CD8-positive, alpha-beta memory T cell (primary cell): Measurements from ENCODE around the gene BTBD2. TPM values are rescaled to one million over a fixed set of nuclear protein-coding genes. Genes with fewer than 3 reads are reported as not detected.

Experiments
- CTCF ChIA-PET: fragments of 350-600 bp; sonication (Branson Sonifier 250); formaldehyde crosslinking; loops from one replicate; lab custom pipeline; 2021; ENCODE audit warnings: antibody characterized with exemption; lab: Charles Lee
- POLR2A ChIA-PET: fragments of 350-600 bp; sonication (Branson Sonifier 250); formaldehyde crosslinking; loops from one replicate; lab custom pipeline; 2021; ENCODE audit warnings: antibody characterized with exemption; lab: Charles Lee
- DNase-seq, 5 donors: peaks; one replicate each; pipeline versions ENCODE4 v3.0.0 to v3.0.0-alpha.2; 2020 to 2022; ENCODE audit warnings: mixed read lengths in 1 of 5
- H3K27ac ChIP-seq: one replicate; pipeline ENCODE4 v1.7.0; 2013; ENCODE audit warnings: low read depth, mild to moderate bottlenecking, low read length, moderate library complexity
- H3K27me3 ChIP-seq: 2 replicates; pipeline ENCODE4 v1.7.0; 2013; ENCODE audit warnings: low read length, mild to moderate bottlenecking; ENCODE audit not compliant: insufficient read depth, poor library complexity, severe bottlenecking
- H3K36me3 ChIP-seq: 2 replicates; pipeline ENCODE4 v1.7.0; 2013; ENCODE audit warnings: mild to moderate bottlenecking, low read length, moderate library complexity; ENCODE audit not compliant: insufficient read depth
- H3K4me1 ChIP-seq: 2 replicates; pipeline ENCODE4 v1.7.0; 2013; ENCODE audit warnings: mild to moderate bottlenecking, low read length, moderate library complexity; ENCODE audit not compliant: insufficient read depth
- H3K4me3 ChIP-seq: 2 replicates; pipeline ENCODE4 v1.7.0; 2013; ENCODE audit warnings: mild to moderate bottlenecking, low read length
- H3K9me3 ChIP-seq: 2 replicates; pipeline ENCODE4 v1.7.0; 2013; ENCODE audit warnings: mild to moderate bottlenecking, low read length
- H3K27ac Mint-ChIP-seq, 8 donors: one replicate each; pipeline ENCODE4 v1.8.0; 2020 to 2021; ENCODE audit warnings: mixed read lengths in 8 of 8, mild to moderate bottlenecking in 6 of 8, inconsistent platforms in 3 of 8, moderate library complexity in 3 of 8
- H3K27me3 Mint-ChIP-seq, 2 donors: one replicate each; pipeline ENCODE4 v1.8.0; 2020 to 2021; ENCODE audit warnings: mixed read lengths in 2 of 2, mild to moderate bottlenecking in 1 of 2, moderate library complexity in 1 of 2
- H3K36me3 Mint-ChIP-seq, 3 donors: one replicate each; pipeline ENCODE4 v1.8.0; 2020 to 2021; ENCODE audit warnings: mixed read lengths in 3 of 3, inconsistent platforms in 1 of 3, mild to moderate bottlenecking in 1 of 3
- H3K4me1 Mint-ChIP-seq, 3 donors: one replicate each; pipeline ENCODE4 v1.8.0; 2020 to 2021; ENCODE audit warnings: mixed read lengths in 3 of 3, inconsistent platforms in 1 of 3, mild to moderate bottlenecking in 1 of 3
- H3K4me3 Mint-ChIP-seq, 7 donors: one replicate each; pipeline ENCODE4 v1.8.0; 2020 to 2021; ENCODE audit warnings: mixed read lengths in 7 of 7, mild to moderate bottlenecking in 6 of 7, moderate library complexity in 4 of 7, inconsistent platforms in 2 of 7
- H3K9me3 Mint-ChIP-seq, 5 donors: one replicate each; pipeline ENCODE4 v1.8.0; 2020 to 2022; ENCODE audit warnings: mixed read lengths in 5 of 5, mild to moderate bottlenecking in 3 of 5, moderate library complexity in 2 of 5, inconsistent platforms in 1 of 5
- polyA plus RNA-seq: library from polyadenylated mRNA; unstranded; fragments of 300-500 nt; fragmentation: Illumina TruSeq; gene quantifications from one replicate; pipeline ENCODE4 v1.2.3, GENCODE V29; 2021
- total RNA-seq, 2 experiments: library from RNA; stranded (reverse); gene quantifications; one replicate each; pipeline ENCODE4 v1.2.3, GENCODE V29; 2021

BTBD2 gene
- total and polyA plus RNA-seq, 3 experiments from 2014 or later: 5.3 to 22.5 (median 18.6) TPM

GRCh38 chr19:1987197-1988187, 28.0 kb downstream of the BTBD2 start:
- Histone ChIP-seq H3K27ac (no peak overlapping the region), H3K27me3 (no peaks in the 10 kb centered on the region), H3K4me3 (no peak overlapping the region), H3K4me1 (no peaks in the 10 kb centered on the region), H3K36me3 (peaks cover 13% of the 10 kb centered on the region), H3K9me3 (no peaks in the 10 kb centered on the region)
- no peak overlapping the region for H3K4me3 Mint-ChIP-seq
- no peaks in the 10 kb centered on the region for H3K27me3 Mint-ChIP-seq
- ChIA-PET POLR2A (no interaction called here), CTCF (no interaction called here)
- H3K36me3 Mint-ChIP-seq: peaks cover 0 to 73% (median 3%) of the 10 kb centered on the region in 3 donors
- no peak for DNase-seq
- no peaks in the 10 kb centered on the region for H3K9me3 Mint-ChIP-seq
- H3K4me1 Mint-ChIP-seq: peaks cover 0 to 2% (median 0%) of the 10 kb centered on the region in 3 donors
- peak overlapping the region in 1 of 8 donors; percentile 77 for H3K27ac Mint-ChIP-seq

GRCh38 chr19:1986357-1987162, 29.0 kb downstream of the BTBD2 start:
- H3K27ac Mint-ChIP-seq: no peak overlapping the region

GRCh38 chr19:1985588-1986356, 29.7 kb downstream of the BTBD2 start:
- no peaks in the 10 kb centered on the region for H3K4me1 ChIP-seq
- no peak overlapping the region for H3K27ac ChIP-seq
- peaks cover 13% of the 10 kb centered on the region for H3K36me3 ChIP-seq
- Mint-ChIP-seq H3K9me3 (no peaks in the 10 kb centered on the region), H3K27ac (no peak overlapping the region), H3K36me3 (peaks cover 0 to 77% (median 3%) of the 10 kb centered on the region in 3 donors), H3K27me3 (no peaks in the 10 kb centered on the region), H3K4me3 (no peak overlapping the region), H3K4me1 (peaks cover 0 to 2% (median 0%) of the 10 kb centered on the region in 3 donors)
- ChIA-PET POLR2A (no interaction called here), CTCF (no interaction called here)
- H3K27me3 ChIP-seq: no peaks in the 10 kb centered on the region
- no peak overlapping the region for H3K4me3 ChIP-seq
- no peak for DNase-seq
- no peaks in the 10 kb centered on the region for H3K9me3 ChIP-seq

More at GRCh38 chr19:1986357-1987162, 29.0 kb downstream of the BTBD2 start:
- no peak for DNase-seq
- Mint-ChIP-seq H3K27me3 (no peaks in the 10 kb centered on the region), H3K4me3 (no peak overlapping the region), H3K36me3 (peaks cover 0 to 78% (median 3%) of the 10 kb centered on the region in 3 donors), H3K4me1 (peaks cover 0 to 2% (median 0%) of the 10 kb centered on the region in 3 donors), H3K9me3 (no peaks in the 10 kb centered on the region)
- no peaks in the 10 kb centered on the region for H3K4me1 ChIP-seq
- POLR2A ChIA-PET: no interaction called here
- CTCF ChIA-PET: no interaction called here
- H3K4me3 ChIP-seq: no peak overlapping the region
- no peaks in the 10 kb centered on the region for H3K9me3 ChIP-seq
- H3K27ac ChIP-seq: no peak overlapping the region
- H3K27me3 ChIP-seq: no peaks in the 10 kb centered on the region
- peaks cover 13% of the 10 kb centered on the region for H3K36me3 ChIP-seq

- Histone ChIP-seq H3K27me3 (no peaks in the 10 kb centered on the region), H3K9me3 (no peaks in the 10 kb centered on the region), H3K4me3 (no peak overlapping the region), H3K36me3 (peaks cover under 1% of the 10 kb centered on the region), H3K27ac (no peak overlapping the region), H3K4me1 (no peaks in the 10 kb centered on the region)
- H3K27ac Mint-ChIP-seq: peak overlapping the region in 2 of 8 donors; percentile 32 to 84
- DNase-seq: no peak
- ChIA-PET CTCF (no interaction called here), POLR2A (no interaction called here)
- H3K4me3 Mint-ChIP-seq: no peak overlapping the region
- no peaks in the 10 kb centered on the region for H3K27me3 Mint-ChIP-seq
- H3K9me3 Mint-ChIP-seq: no peaks in the 10 kb centered on the region
- peaks cover 0 to 71% (median 3%) of the 10 kb centered on the region in 3 donors for H3K36me3 Mint-ChIP-seq
- peaks cover 0 to 2% (median 0%) of the 10 kb centered on the region in 3 donors for H3K4me1 Mint-ChIP-seq
Observed at GRCh38 chr19:1984357-1984756, 31.2 kb downstream of the BTBD2 start.

GRCh38 chr19:1981253-1981652, 34.3 kb downstream of the BTBD2 start:
- Mint-ChIP-seq H3K36me3 (peaks cover 0 to 55% (median 3%) of the 10 kb centered on the region in 3 donors), H3K9me3 (no peaks in the 10 kb centered on the region), H3K27me3 (no peaks in the 10 kb centered on the region), H3K4me1 (peaks cover 0 to 2% (median 0%) of the 10 kb centered on the region in 3 donors), H3K27ac (peak overlapping the region in 1 of 8 donors; percentile 23), H3K4me3 (no peak overlapping the region)
- Histone ChIP-seq H3K4me3 (no peak overlapping the region), H3K36me3 (no peaks in the 10 kb centered on the region), H3K9me3 (no peaks in the 10 kb centered on the region), H3K27ac (no peak overlapping the region), H3K27me3 (no peaks in the 10 kb centered on the region), H3K4me1 (no peaks in the 10 kb centered on the region)
- ChIA-PET CTCF (interaction anchor here (1.4 kb wide), 1 partner anchor 22 kb away, joined by 3 read pairs; no protein-coding TSS in a partner anchor), POLR2A (no interaction called here)
- DNase-seq: no peak

GRCh38 chr19:1980809-1981181, 34.7 kb downstream of the BTBD2 start:
- ChIA-PET CTCF (no interaction called here), POLR2A (no interaction called here)
- H3K27ac Mint-ChIP-seq: no peak overlapping the region
- H3K27me3 Mint-ChIP-seq: no peaks in the 10 kb centered on the region
- Histone ChIP-seq H3K27ac (no peak overlapping the region), H3K4me1 (no peaks in the 10 kb centered on the region), H3K4me3 (no peak overlapping the region), H3K36me3 (peaks cover under 1% of the 10 kb centered on the region), H3K27me3 (no peaks in the 10 kb centered on the region), H3K9me3 (no peaks in the 10 kb centered on the region)
- H3K36me3 Mint-ChIP-seq: peaks cover 0 to 56% (median 3%) of the 10 kb centered on the region in 3 donors
- no peak overlapping the region for H3K4me3 Mint-ChIP-seq
- no peaks in the 10 kb centered on the region for H3K9me3 Mint-ChIP-seq
- no peak for DNase-seq
- H3K4me1 Mint-ChIP-seq: peaks cover 0 to 2% (median 0%) of the 10 kb centered on the region in 3 donors

- POLR2A ChIA-PET: no interaction called here
- no peaks in the 10 kb centered on the region for H3K9me3 ChIP-seq
- peaks cover 6% of the 10 kb centered on the region for H3K36me3 ChIP-seq
- peaks cover 0 to 56% (median 3%) of the 10 kb centered on the region in 3 donors for H3K36me3 Mint-ChIP-seq
- no peaks in the 10 kb centered on the region for H3K27me3 Mint-ChIP-seq
- no peak overlapping the region for H3K4me3 ChIP-seq
- no peaks in the 10 kb centered on the region for H3K4me1 ChIP-seq
- no peak overlapping the region for H3K27ac Mint-ChIP-seq
- H3K27me3 ChIP-seq: no peaks in the 10 kb centered on the region
- no peak overlapping the region for H3K27ac ChIP-seq
- CTCF ChIA-PET: no interaction called here
- DNase-seq: no peak
- no peak overlapping the region for H3K4me3 Mint-ChIP-seq
- peaks cover 0 to 2% (median under 1%) of the 10 kb centered on the region in 3 donors for H3K4me1 Mint-ChIP-seq
- H3K9me3 Mint-ChIP-seq: no peaks in the 10 kb centered on the region
Observed at GRCh38 chr19:1980091-1980808, 35.3 kb downstream of the BTBD2 start.
